HG02642 (cell line): ENCODE measurements around the gene CENPT.

Source experiments
- ATAC-seq: cut with Tn5 transposase; IDR thresholded peaks from one replicate; pipeline ENCODE4 v1.9.1; 2021; ENCODE audit warnings: mild to moderate bottlenecking; ENCODE audit not compliant: unreplicated experiment, poor library complexity

The CENPT gene

DNA sequence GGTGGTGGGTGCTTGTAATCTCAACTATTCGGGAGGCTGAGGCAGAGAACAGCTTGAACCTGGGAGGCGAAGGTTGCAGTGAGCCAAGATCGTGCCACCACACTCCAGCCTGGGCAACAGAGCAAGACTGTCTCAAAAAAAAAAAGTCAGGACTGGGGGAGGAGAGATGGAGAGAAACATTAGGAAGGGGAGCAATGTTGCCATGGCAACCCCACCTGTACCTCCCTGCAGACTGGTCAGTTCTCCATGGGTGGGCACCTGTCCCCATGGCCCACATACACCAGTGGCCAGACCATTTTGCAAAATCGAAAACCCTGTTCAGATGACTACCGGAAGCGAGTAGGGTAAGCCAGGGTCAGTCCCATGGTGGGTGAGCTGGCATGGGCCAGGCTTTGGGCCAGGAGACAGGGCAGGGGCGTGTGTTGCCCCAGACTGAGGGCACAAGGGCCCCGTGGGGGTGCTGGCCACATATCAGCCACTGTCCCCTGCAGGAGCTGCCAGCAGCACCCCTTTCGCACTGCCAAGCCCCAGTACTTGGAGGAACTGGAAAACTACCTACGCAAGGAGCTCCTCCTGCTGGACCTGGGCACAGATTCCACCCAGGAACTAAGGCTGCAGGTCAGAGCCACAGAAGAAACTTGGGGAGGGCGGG is 26.8 kb downstream of the CENPT start:
- ATAC-seq: no peak

DNA sequence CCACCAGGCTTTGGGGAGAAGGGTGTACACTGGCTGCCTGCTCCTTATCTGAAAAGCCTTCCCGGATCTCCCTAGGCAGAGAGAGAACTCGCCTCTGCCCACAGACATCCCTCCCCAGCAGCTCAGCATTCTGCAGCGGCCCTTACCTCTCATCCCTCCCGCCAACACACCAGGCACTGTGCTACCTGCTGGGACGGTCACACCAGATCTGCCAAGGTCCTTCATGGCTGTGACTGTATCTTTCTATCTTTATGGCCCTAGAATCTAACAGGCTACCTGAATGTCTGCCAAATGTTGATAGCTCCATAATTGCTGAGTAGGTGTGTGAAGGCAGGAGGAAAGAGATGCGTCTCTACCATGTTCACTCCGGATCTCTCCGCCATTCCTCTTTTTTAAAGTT is 32.9 kb downstream of the CENPT start:
- no peak for ATAC-seq

DNA sequence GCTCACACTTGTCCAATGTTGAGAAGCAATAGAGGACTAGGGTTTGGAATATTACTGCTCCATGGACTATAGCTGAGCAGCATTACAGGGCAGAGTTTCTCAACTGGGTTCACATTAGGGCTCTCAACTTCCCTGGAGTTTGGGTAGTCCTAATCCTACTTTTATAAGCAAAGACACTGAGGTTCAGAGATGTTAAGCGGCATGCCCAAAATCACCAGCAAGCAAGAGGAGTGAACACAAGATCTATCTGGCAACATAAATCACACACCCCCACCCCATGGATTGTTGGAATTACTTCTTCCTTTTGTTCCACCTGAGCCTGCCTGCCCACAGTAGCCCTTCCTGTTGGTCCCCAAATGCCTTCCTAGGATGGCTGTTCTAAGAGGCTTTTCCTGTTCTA is 35.6 kb downstream of the CENPT start:
- no peak for ATAC-seq

DNA sequence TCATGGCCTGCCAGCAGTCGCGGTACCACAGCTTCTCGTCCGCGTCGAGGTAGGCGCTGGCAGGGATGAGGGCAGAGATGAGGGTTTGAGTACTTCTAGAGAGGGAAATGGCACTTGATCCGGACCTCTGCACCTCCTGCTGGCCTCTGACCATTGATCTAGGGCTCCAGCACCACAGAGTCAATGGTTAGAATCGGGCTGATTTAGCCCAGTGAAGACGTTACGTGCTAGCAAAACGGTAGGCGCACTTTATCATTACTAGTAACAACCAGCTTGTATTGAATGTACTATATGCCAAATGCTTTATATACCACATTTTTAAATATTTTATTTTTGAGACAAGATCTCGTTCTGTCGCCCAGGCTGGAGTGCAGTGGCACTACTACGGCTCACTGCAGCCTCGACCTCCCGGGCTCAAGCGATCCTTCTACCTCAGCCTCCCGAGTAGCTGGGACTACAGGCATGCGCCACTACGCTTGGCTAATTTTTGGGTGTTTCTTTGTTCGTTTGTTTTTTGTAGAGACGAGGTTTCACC is 40.3 kb downstream of the CENPT start:
- ATAC-seq: no peak

DNA sequence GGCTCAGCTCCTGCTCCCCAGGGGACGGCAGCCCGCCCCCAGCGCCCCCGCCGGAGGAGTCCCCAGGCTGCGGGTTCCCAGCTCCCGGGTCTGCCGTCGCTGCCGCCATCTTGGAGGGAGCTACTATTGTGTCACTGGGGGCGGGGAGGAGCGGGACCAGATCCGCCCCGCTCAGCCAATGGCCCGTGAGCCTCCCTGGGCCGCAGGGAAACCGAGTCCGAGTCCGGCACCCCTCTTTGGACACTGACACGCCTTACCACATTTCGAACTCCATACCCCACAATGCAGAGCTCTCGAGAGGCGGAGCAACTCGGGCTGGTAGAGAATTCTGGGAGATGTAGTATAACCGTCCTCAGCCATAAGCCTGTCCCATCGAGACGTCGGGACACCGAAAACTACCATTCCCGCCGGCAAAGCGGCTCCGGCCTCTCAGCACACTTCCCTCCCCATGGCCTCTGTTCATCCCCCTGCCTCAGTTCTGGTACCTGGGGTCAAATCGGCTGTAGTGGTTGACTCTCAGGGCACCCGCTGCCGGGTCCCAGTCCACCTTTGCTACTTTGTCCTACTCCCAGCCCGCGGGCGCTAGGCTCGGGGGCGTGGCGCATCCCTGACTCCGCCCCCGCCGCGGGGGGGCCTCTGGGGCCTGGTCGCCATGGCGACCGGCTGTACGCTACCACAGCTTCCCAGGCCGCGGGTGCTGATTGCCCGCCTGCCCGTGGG is 40.9 kb downstream of the CENPT start, which contains the start of the genes RANBP10 and TSNAXIP1:
Gene RANBP10, minus strand, starts transcription at position 133 of the 720 bp plus-strand sequence. Its CDS starts 24 bp downstream, at position 109.
Gene TSNAXIP1, plus strand, starts transcription at position 462 of the 720 bp plus-strand sequence. CDS start 261 bp downstream, outside the sequence.
- ATAC-seq: peak; percentile 89

DNA sequence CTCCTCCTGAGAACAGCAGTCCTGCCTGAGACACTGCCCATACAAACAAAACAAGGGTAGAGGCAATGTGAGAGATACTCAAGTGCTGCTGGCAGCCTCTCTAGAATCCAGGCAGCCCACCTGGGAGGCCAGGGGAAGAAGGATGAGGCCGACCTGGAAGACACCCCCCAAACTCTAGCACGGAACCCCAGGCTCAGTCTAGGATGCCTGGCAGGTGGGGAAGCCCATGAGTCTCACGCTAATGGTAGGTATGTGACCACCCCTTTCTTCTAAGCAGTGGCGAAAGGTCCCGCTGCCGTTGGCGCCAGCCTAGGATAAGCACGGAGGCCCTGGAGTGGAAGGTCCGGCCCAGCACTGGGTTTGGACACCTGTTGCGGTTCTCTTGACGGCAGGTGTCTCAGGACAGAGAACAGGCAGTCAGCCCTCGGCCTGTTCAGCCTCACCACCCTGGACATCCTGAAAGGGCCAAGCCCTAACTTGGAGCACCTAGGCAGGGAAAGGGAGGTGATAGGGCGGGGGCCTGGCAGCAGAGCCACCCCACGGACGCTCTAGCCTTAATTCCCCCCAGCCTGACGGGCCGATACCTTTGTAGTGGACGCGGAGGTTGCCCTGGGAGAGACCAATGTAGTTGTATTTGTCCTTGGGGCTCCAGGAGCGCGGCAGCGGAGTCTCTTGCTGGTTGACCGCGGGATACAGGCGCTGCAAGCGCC is 41.6 kb downstream of the CENPT start:
- ATAC-seq: peak; percentile 3

DNA sequence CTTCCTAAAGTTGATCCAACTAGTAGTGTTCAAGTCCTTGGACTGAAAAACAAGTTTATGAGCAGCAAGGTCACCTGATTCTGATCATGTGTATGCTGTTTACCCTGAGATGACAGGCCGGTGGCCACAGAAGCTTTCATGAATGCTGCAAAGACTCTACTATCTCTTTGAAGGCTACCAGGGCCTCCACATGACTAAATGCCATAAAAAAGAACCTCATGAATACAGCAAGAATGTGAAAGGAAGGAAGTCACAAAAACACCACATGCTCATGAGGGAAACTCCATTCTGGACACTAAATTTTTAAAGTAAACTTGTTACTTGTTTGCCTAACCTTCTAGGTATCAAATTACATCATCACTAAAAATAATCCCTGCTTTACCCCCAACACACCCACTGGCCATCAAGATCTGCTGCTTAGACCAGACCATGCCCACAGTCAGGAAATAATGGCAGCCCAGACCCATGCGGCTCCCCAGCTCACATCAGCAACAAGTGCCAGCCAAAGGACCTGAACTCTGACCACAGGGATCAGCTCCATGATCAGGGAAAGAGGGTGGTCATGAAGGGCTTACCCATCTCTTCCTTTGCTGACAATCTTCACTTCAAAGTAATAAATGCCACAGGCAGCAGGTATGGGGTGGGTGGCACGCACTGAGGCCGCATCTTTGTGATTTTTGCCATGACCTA is 42.5 kb downstream of the CENPT start:
- no peak for ATAC-seq

DNA sequence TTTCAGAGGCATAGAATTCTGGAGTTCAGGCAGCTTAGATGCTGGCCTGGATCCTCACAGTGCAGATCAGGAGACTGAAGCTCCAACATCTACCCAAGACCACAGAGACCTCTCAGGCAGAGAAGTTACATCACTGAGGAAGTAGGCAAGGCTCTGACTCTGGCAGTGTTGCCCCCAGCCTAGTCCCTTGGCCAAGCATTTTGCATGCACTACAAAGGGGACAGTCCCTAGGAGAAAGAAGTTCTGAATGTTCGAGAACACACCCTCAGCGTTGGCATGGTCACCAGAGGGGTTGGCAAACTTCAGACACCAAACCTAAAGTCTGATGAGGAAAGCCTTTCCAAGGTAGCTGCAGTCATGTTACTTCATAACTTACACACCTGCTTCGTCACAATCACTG is 43.6 kb downstream of the CENPT start:
- no peak for ATAC-seq

DNA sequence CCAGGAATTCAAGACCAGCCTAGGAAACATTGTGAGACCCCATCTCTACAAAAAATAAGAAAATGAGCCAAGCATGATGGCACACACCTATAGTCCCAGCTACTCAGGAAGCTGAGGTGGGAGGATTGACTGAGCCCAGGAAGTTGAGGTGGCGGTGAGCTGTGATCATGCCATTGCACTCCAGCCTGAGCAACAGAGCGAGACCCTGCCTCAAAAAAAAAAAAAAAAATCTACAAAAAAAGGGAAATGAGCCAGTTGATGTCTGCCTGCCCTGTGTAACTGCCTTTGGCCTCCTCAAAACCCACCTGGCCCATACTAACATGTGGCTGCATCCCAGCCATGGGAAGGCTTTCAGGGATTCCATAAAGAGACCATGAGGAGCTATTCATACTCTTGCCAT is 45.6 kb downstream of the CENPT start:
- ATAC-seq: no peak

DNA sequence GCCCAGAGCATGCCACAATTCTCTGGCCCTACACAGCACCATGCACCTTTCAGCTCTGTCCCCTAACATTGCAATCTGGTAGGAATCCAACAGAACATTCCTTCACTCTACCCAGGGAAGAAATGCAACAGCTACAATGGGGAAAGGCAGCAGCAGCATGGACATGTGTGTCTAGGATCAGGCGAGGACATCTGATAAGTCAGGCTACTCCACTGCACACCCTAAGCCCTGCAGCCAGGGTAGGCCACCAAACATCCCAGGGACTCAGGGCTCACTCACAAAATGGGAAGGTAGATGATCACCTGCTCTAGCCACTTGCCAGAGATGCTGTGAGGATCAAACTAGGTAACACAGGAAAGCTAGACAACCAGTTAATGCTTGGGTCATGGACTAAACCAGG is 46.3 kb downstream of the CENPT start:
- ATAC-seq: no peak

DNA sequence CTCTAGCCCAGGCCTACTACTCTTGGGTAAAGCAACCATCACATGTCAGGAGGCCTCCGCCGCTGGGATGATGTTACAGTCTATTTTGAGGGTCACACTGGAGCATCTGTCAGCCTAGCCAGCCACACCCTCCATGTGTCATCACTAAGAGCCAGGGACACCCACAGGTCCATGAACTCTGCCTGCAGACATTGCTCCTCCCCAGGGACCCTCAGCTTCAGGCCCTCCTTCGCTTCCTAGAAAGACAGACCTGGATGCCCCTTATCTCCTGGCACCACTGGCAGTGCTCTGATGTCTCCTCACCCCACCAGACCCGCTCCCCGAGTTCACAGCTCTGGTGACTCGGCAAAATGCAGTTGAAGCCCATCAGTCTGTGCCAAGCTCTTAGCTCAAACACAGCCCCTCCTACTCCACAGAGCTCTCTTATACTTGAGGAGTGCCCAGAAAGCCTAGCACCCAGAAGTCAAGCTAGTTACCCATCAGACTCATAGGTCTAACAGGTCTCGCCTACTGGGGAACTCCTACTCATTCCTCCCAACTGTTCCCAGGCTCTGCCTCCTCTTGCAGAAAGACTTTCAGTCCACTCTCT is 47.1 kb downstream of the CENPT start:
- ATAC-seq: no peak

DNA sequence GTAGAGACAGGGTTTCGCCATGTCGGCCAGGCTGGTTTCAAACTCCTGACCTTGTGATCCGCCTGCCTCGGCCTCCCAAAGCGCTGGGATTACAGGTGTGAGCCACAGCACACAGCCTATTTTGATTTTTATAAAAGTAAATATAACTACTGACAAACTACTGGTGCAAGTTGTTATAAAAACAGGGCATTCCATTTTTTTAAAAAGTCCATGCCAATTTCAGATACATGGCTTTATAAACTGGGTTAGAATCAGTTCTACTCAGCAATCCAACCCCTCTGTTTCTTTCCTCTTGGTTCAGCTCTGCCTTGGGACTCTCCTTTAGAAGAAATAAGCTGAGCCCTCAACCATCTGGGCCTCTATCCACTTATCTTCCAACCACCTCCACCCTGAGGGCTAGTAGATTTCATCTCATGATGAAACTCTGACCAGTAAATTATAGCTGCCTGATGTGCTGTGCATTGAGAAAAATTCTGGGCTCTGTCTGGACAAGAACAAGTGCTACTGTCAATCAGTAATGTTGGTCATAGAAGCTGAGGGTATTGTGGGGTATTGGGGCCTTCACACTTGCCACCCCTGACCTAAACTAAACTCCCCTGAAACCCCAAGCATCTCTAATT is 51.3 kb downstream of the CENPT start:
- no peak for ATAC-seq

DNA sequence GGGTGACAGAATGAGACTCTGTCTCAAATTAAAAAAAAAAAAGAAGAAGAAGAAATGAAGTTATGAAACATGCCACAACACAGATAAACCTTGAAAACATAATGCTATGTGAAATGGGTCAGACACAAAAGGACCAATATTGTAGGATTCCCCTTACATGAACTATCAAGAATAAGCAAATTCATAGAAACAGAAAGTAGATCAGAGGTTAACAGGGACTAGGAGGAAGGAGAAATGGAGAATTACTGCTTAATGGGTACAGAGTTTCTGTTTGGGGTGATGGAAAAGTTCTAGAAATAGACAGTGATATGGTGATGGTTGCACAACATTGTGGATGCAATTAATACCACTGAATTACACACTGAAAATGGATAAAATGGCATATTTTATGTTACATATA is 57.4 kb downstream of the CENPT start:
- no peak for ATAC-seq

DNA sequence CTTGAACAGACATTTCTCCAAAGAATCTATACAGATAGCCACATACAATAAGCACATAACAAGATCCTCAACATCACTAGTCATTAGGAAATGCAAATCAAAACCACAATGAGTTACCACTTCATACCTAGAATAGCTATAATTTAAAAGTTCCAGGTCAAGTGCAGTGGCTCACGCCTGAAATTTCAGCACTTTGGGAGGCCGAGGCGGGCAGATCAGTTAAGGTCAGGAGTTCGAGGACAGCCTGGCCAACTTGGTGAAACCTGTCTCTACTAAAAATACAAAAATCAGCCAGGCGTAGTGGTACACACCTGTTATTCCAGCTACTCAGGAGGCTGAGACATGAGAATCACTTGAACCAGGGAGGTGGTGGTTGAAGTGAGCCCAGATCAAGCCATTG is 61.0 kb downstream of the CENPT start:
- no peak for ATAC-seq

DNA sequence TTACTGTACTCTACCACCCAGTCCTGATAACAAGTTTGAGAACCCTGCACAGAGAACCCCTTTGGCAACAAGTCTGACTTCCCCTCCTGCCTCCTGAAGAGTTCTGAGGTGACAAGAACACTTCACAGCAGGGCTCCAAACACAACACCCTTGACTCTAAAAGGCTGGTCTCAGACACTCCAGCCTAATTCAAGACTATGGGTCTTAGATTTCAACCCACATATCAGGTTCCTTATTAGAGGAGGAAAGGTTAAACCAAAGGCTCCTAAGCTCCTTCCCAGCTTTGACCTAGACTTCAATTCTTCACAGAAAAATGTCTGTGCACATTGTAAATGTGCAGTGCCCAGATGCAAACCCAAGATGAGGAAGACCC is 64.2 kb downstream of the CENPT start:
- ATAC-seq: no peak

DNA sequence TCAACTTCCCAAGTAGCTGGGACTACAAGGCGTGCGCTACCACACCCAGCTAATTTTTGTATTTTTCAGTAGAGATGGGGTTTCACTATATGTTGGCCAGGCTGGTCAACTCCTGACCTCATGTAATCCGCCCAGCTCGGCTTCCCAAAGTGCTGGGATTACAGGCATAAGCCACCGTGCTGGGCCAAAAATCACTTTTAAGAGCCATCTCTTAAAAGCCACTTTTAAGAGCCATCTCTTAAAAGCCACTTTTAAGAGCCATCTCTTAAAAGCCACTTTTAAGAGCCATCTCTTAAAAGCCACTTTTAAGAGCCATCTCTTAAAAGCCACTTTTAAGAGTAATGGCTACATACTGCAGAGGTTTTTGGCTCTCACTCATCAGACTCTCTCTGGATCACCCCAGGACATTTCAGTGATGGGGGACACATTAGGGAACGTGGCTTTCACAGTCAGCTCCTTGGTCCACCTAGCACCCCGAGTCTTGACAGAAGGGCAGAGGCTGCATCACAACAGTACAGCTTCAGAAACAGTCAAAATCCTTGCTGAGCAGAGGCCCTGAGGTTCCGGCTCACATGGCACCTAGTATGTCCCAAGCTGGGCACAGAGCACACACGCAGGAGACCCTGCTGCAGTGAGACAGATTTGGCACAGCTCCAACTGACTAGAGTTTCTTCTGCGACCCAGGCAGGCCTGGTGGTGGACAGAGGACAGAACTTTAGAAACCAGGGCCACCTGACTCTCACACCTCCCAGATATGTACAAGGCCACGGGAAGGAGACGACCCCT is 64.7 kb downstream of the CENPT start:
- no peak for ATAC-seq

DNA sequence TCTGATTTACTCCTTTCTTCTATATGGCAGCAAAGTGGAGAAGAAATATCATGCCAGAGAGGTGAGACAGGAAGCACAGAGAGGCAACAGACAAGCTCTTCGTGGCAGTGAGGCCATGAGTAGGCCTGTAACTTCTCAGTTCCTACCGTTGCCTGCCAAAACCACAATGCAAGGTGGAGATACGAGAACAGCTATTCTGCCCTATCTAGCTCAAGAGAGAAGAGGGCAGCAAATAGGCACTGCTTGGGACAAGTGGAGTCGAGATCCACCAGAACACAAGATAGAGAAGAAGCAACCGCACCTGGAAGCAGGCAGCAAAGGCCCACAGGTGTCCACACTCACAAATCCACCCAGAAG is 66.0 kb downstream of the CENPT start:
- ATAC-seq: peak; percentile 51

DNA sequence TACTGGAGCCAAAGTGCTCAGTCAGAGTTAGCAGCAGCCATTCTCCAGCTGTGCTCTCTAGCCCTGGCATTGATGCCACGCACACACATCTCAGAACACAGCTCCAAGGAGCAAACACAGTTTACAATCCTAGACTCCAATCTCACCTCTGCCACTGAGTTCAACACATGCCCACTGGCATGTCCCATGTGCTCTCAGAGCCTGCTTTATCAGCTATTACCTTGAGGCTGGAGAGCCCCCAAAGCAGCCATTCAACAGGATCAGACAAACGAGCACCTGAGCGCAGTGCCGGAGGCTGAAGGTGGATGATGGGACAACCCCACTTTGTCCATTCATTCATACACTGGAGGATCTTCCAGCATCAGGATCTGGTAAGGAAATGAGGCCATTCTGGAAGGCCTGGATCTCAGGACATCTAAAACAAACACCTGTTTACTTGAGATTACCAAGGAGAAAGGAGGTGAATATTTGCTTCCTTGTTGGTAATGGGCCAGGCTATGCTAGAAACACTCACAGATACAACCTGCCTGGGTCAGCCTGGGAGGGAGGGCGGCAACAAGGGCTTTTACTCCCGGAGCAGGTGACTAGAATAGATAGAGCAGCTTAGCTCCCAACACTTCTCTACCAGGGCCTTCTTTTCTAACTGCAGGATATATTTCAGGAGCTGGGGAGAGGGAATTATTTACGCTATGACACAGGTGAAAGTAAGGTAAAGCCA is 66.5 kb downstream of the CENPT start:
- ATAC-seq: no peak
